K562 (cell line): Measurements from ENCODE around the gene LMNTD2. TPM values are rescaled to one million over a fixed set of nuclear protein-coding genes. Genes with fewer than 3 reads are reported as not detected.

Experiments
- ARID4B ChIP-seq: sonication (generic); formaldehyde crosslinking; IDR thresholded peaks from 2 replicates; pipeline ENCODE4 v1.8.0; 2022; ENCODE audit warnings: mild to moderate bottlenecking, missing genetic modification reagents
- CBFA2T3 ChIP-seq: fragments of 450-650 bp; IDR thresholded peaks from 2 replicates; pipeline ENCODE4 v1.6.1; 2017
- CTCF ChIP-seq, 3 experiments: IDR thresholded peaks in 2 of 3; conservative IDR thresholded peaks in 1 of 3; 2 replicates each; pipeline ENCODE4 v1.5.1; 2011 to 2012; ENCODE audit warnings: low read length in 3 of 3, mild to moderate bottlenecking in 3 of 3, control low read depth in 2 of 3, improper control_type of control experiment in 1 of 3, inconsistent platforms in 1 of 3, low read depth in 1 of 3, mixed read lengths in 1 of 3, moderate library complexity in 1 of 3; ENCODE audit not compliant: insufficient read depth in 2 of 3
- GMEB1 ChIP-seq: fragments of 250-450 bp; sonication (Bioruptor Pico); IDR thresholded peaks from 2 replicates; pipeline ENCODE4 v1.4.0; 2020; ENCODE audit warnings: mild to moderate bottlenecking
- NCOR1 ChIP-seq: fragments of 450-650 bp; IDR thresholded peaks from 2 replicates; pipeline ENCODE4 v1.6.1; 2016; ENCODE audit warnings: mild to moderate bottlenecking, moderate library complexity
- PRDM10 ChIP-seq: fragments of 450-650 bp; IDR thresholded peaks from 2 replicates; pipeline ENCODE4 v1.6.1; 2018; ENCODE audit not compliant: partially characterized antibody
- RBFOX2 ChIP-seq: fragments of 200-400 bp; formaldehyde crosslinking; IDR thresholded peaks from 2 replicates; pipeline ENCODE4 v1.6.1; 2017; ENCODE audit warnings: low read depth, mild to moderate bottlenecking, low read length, moderate library complexity
- TAF7 ChIP-seq: fragments of 450-650 bp; IDR thresholded peaks from 2 replicates; pipeline ENCODE4 v1.6.1; 2016; ENCODE audit warnings: missing genetic modification characterization, missing compliant biosample characterization
- TCF3 ChIP-seq: sonication (generic); formaldehyde crosslinking; IDR thresholded peaks from 2 replicates; pipeline ENCODE4 v1.4.0; 2020; ENCODE audit warnings: mild to moderate bottlenecking, missing genetic modification reagents
- U2AF1 ChIP-seq: fragments of 200-400 bp; formaldehyde crosslinking; optimal IDR thresholded peaks from 2 replicates; pipeline ENCODE3; 2017; ENCODE audit warnings: mild to moderate bottlenecking, low read depth, low read length, moderate library complexity
- ZNF592 ChIP-seq: fragments of 450-650 bp; IDR thresholded peaks from 2 replicates; pipeline ENCODE4 v1.6.1; 2017; ENCODE audit warnings: antibody characterized with exemption, mild to moderate bottlenecking
- ZSCAN29 ChIP-seq: fragments of 450-650 bp; IDR thresholded peaks from 2 replicates; pipeline ENCODE4 v1.6.1; 2017
- polyA plus RNA-seq, 8 experiments: library from polyadenylated mRNA; depleted of rRNA in 4 of 8; stranded (reverse) in 5 of 8; unstranded in 3 of 8; fragments of >200 nt; fragmentation: Nextera tagmentation in 2 of 8; fragmentation: Illumina TruSeq in 1 of 8; extraction: Ambion mirVana in 2 of 8; extraction: Trizol in 1 of 8; gene quantifications; 2 replicates each; pipeline versions ENCODE4 v1.2.1 to v1.2.3, GENCODE V29; 2011 to 2014; ENCODE audit warnings: inconsistent platforms in 1 of 8, missing spikeins in 1 of 8
- total RNA-seq, 7 experiments: library from RNA; depleted of rRNA in 6 of 7; stranded (reverse); fragments of >200 nt in 6 of 7; fragmentation: Illumina TruSeq in 2 of 7; extraction: Trizol in 2 of 7; gene quantifications; 2 replicates each; pipeline versions ENCODE4 v1.2.1 to v1.2.3, GENCODE V29; 2011 to 2021; ENCODE audit warnings: low replicate concordance in 1 of 7

The LMNTD2 gene
- total and polyA plus RNA-seq, 9 of the 15 experiments (the other 6 are each of a cell fraction or from before 2014, with no cell fraction given): 0.48 to 4.2 (median 1.5) TPM; not detected in 3

DNA sequence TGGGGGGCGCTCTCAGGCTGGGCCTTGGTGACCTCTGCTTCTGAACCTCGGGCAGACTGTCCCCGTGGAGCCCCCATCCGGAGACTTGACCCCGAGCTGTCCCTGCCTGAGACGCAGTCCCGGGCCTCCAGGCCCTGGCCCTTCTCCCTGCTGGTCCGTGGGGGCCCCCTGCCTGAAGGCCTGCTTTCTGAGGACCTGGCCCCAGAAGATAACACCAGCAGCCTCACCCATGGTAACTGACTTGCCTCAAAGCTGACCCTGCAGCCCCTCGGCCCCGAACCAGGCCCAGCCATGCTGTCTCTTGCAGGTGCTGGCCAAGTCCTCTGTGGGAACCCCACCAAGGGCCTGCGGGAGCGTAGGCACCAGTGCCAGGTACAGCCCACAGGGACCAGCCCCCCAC, 8.9 kb downstream of the LMNTD2 start (continued):
- TF ChIP-seq GMEB1 (CRISPR knock-in tag) (no peak), CTCF (IDR thresholded peaks at IDR 0.05 in 2 of 3, conservative IDR thresholded peaks at IDR 0.05 in 1 of 3; ENCODE audit: insufficient read depth in 2 of 3, low read depth in 1 of 3, low read length in 3 of 3) (peak in 2 of 3 experiments; percentile 4 to 7; a peak in 1 of 6 replicates), ZNF592 (peak; percentile 28; the same call in 1 of the 2 replicates), TCF3 (CRISPR knock-in tag) (0 out of 2 replicates have a peak, but pooled peaks have one; percentile 16), RBFOX2 (peak; percentile 32; the same call in 1 of the 2 replicates), CBFA2T3 (peak; percentile 51), ZSCAN29 (no peak), PRDM10 (peak; percentile 33), U2AF1 (no peak), NCOR1 (0 out of 2 replicates have a peak, but pooled peaks have one; percentile 17), ARID4B (CRISPR knock-in tag) (no peak), TAF7 (tag) (no peak)
